A549 (cell line): ENCODE measurements around the gene IRX3. TPM values are rescaled to one million over a fixed set of nuclear protein-coding genes. Genes with fewer than 3 reads are reported as not detected.

Source experiments
- ATAC-seq, 2 experiments: fragments of 200-7000 bp in 1 of 2; fragments of >200 bp in 1 of 2; cut with Nextera tagmentation in 1 of 2; cut with Tn5 transposase in 1 of 2; 3 replicates each; pipeline versions ENCODE4 v1.8.0 to v1.9.1; 2018 to 2020; ENCODE audit warnings: mild to moderate bottlenecking in 1 of 2, moderate library complexity in 1 of 2
- CTCF ChIA-PET: fragments of 300-600 bp; sonication (Branson Sonifier 250); formaldehyde crosslinking; extraction: SDS; loops from one replicate; lab custom pipeline; 2021; ENCODE audit warnings: antibody characterized with exemption, inconsistent platforms; lab: Yijun Ruan, JAX
- POLR2A ChIA-PET: fragments of 350-600 bp; formaldehyde crosslinking; extraction: SDS; loops from one replicate; lab custom pipeline; 2021; ENCODE audit warnings: antibody characterized with exemption, inconsistent platforms; lab: Yijun Ruan, JAX
- DNase-seq, 2 experiments: peaks; one replicate each; pipeline versions ENCODE4 v3.0.0 to v3.0.0-alpha.2; 2011 to 2016; ENCODE audit warnings: low read depth in 1 of 2, low spot score in 1 of 2
- FAIRE-seq: peaks from 2 replicates; lab custom pipeline; 2011; peaks lifted over from hg19 to GRCh38; lab: Jason Lieb, UNC
- H3K27ac ChIP-seq, 2 experiments: fragments of >200 bp; sonication (Bioruptor Twin); formaldehyde crosslinking; 3 replicates each; pipeline ENCODE4 v1.5.1; 2016 to 2017
- H3K4me1 ChIP-seq: fragments of >200 bp; sonication (Bioruptor Twin); formaldehyde crosslinking; 3 replicates; pipeline ENCODE4 v1.6.1; 2016
- H3K4me2 ChIP-seq: fragments of >200 bp; sonication (Bioruptor Twin); formaldehyde crosslinking; 3 replicates; pipeline ENCODE4 v1.6.1; 2016
- H3K4me3 ChIP-seq: fragments of >200 bp; sonication (Bioruptor Twin); formaldehyde crosslinking; 3 replicates; pipeline ENCODE4 v1.5.1; 2016
- H3K9me3 ChIP-seq: fragments of >200 bp; sonication (Bioruptor Twin); formaldehyde crosslinking; 3 replicates; pipeline ENCODE4 v1.6.1; 2016
- BCL3 ChIP-seq: fragments of >200 bp; sonication (Bioruptor Twin); formaldehyde crosslinking; IDR thresholded peaks from 3 replicates; pipeline ENCODE4 v1.6.1; 2016
- CBX8 ChIP-seq: fragments of 200-600 bp; sonication (generic); IDR thresholded peaks from 2 replicates; pipeline ENCODE4 v1.6.1; 2016
- CEBPB ChIP-seq, 2 experiments: fragments of >200 bp in 1 of 2; sonication (Bioruptor Twin) in 1 of 2; formaldehyde crosslinking in 1 of 2; IDR thresholded peaks; 2 replicates each; pipeline ENCODE4 v1.6.1; 2012 to 2016
- EHMT2 ChIP-seq: fragments of 200-600 bp; sonication (generic); IDR thresholded peaks from 2 replicates; pipeline ENCODE4 v1.6.1; 2016; ENCODE audit warnings: antibody characterized with exemption, low read depth, mild to moderate bottlenecking, moderate library complexity
- ESRRA ChIP-seq: fragments of 150-350 bp; IDR thresholded peaks from 2 replicates; pipeline ENCODE4 v1.6.1; 2014; ENCODE audit warnings: mild to moderate bottlenecking, low read length, borderline replicate concordance
- FOXS1 ChIP-seq: fragments of 250-450 bp; sonication (Bioruptor Pico); IDR thresholded peaks from 2 replicates; pipeline ENCODE4 v1.5.0; 2020; ENCODE audit warnings: mild to moderate bottlenecking, moderate library complexity
- HDAC2 ChIP-seq: fragments of 200-600 bp; sonication (generic); IDR thresholded peaks from 2 replicates; pipeline ENCODE4 v1.6.1; 2016
- HES2 ChIP-seq: fragments of >200 bp; sonication (Bioruptor Twin); formaldehyde crosslinking; IDR thresholded peaks from 2 replicates; pipeline ENCODE4 v1.6.1; 2016
- HEYL ChIP-seq: fragments of 250-450 bp; sonication (Bioruptor Pico); IDR thresholded peaks from 2 replicates; pipeline ENCODE4 v1.8.0; 2021; ENCODE audit warnings: mild to moderate bottlenecking, moderate library complexity
- HOXB13 ChIP-seq: fragments of 250-450 bp; sonication (Bioruptor Pico); IDR thresholded peaks from 2 replicates; pipeline ENCODE4 v1.5.0; 2020; ENCODE audit warnings: low read depth, mild to moderate bottlenecking, moderate library complexity
- HOXB5 ChIP-seq: fragments of 250-450 bp; sonication (Bioruptor Pico); IDR thresholded peaks from 2 replicates; pipeline ENCODE4 v1.5.0; 2020; ENCODE audit warnings: mild to moderate bottlenecking, moderate library complexity
- KDM1A ChIP-seq: fragments of 200-600 bp; sonication (generic); IDR thresholded peaks from 2 replicates; pipeline ENCODE4 v1.6.1; 2016; ENCODE audit warnings: low read depth, mild to moderate bottlenecking
- KDM5A ChIP-seq: fragments of 200-600 bp; sonication (generic); IDR thresholded peaks from 2 replicates; pipeline ENCODE4 v1.6.1; 2016; ENCODE audit warnings: antibody characterized with exemption, mild to moderate bottlenecking
- MAFK ChIP-seq: fragments of 450-650 bp; IDR thresholded peaks from 2 replicates; pipeline ENCODE4 v1.6.1; 2014; ENCODE audit not compliant: partially characterized antibody
- MYC ChIP-seq: IDR thresholded peaks from 2 replicates; pipeline ENCODE4 v1.6.1; 2012; ENCODE audit warnings: mild to moderate bottlenecking, inconsistent platforms, low read length, improper control_type of control experiment, borderline replicate concordance
- NFE2L2 ChIP-seq: fragments of 150-350 bp; conservative IDR thresholded peaks from 2 replicates; pipeline ENCODE4 v1.6.1; 2014; ENCODE audit warnings: low read length
- PBX3 ChIP-seq: IDR thresholded peaks from 2 replicates; pipeline ENCODE4 v1.6.1; 2012
- RAD21 ChIP-seq, 2 experiments: fragments of >200 bp in 1 of 2; sonication (Bioruptor Twin) in 1 of 2; formaldehyde crosslinking in 1 of 2; IDR thresholded peaks in 1 of 2; conservative IDR thresholded peaks in 1 of 2; 2 replicates in 1 of 2; 3 replicates in 1 of 2; pipeline ENCODE4 v1.6.1; 2012 to 2018; ENCODE audit warnings: inconsistent platforms in 1 of 2
- RFX5 ChIP-seq: fragments of 450-650 bp; IDR thresholded peaks from 2 replicates; pipeline ENCODE4 v1.7.1; 2014; ENCODE audit warnings: antibody characterized with exemption, mild to moderate bottlenecking, moderate library complexity
- SMC3 ChIP-seq: fragments of >200 bp; sonication (Bioruptor Twin); formaldehyde crosslinking; IDR thresholded peaks from 3 replicates; pipeline ENCODE4 v1.6.1; 2018; ENCODE audit warnings: inconsistent platforms
- SREBF2 ChIP-seq: fragments of 450-650 bp; IDR thresholded peaks from 2 replicates; pipeline ENCODE4 v1.6.1; 2014; ENCODE audit warnings: mild to moderate bottlenecking, moderate library complexity
- TFCP2L1 ChIP-seq: fragments of 250-450 bp; sonication (Bioruptor Pico); IDR thresholded peaks from 2 replicates; pipeline ENCODE4 v1.5.0; 2021; ENCODE audit warnings: mild to moderate bottlenecking
- TP53 ChIP-seq: fragments of 250-450 bp; sonication (Bioruptor Pico); IDR thresholded peaks from 2 replicates; pipeline ENCODE4 v1.5.0; 2021; ENCODE audit warnings: mild to moderate bottlenecking, moderate library complexity
- USF2 ChIP-seq: fragments of 450-650 bp; IDR thresholded peaks from 2 replicates; pipeline ENCODE4 v1.6.1; 2014; ENCODE audit warnings: antibody characterized with exemption
- ZFP36 ChIP-seq: fragments of 450-650 bp; IDR thresholded peaks from 2 replicates; pipeline ENCODE4 v1.6.1; 2014; ENCODE audit warnings: borderline replicate concordance; ENCODE audit not compliant: partially characterized antibody
- WGBS: methylation state at CpG from one replicate; pipeline ENCODE4 v1.1.6; 2017; ENCODE audit errors: missing lambda C conversion rate; 5-methylcytosine and 5-hydroxymethylcytosine counted together
- polyA plus RNA-seq, 4 experiments: library from polyadenylated mRNA; depleted of rRNA in 3 of 4; stranded (reverse); fragments of >200 nt; fragmentation: RNase III in 1 of 4; extraction: RNeasy Plus Mini Kit Qiagen cat#74134 plus additional on column Dnase treatment in 1 of 4; gene quantifications; 2 replicates in 3 of 4; 3 replicates in 1 of 4; pipeline ENCODE4 v1.2.3, GENCODE V29; 2011 to 2017

IRX3 gene
- polyA plus RNA-seq, 2 of the 4 experiments (the other 2 are of a cell fraction), result 1.7 to 3.2 TPM

- ChIA-PET CTCF (interaction anchor here (0.9 kb wide), 1 partner anchor 9 kb away, joined by 3 read pairs; no protein-coding TSS in a partner anchor), POLR2A (no interaction called here)
- ATAC-seq (no peak), DNase-seq (no peak), FAIRE-seq (no peak)
- Histone ChIP-seq H3K4me3 (no peak overlapping the region), H3K9me3 (peaks cover 14% of the 10 kb centered on the region), H3K27ac (no peak overlapping the region), H3K4me1 (no peaks in the 10 kb centered on the region), H3K4me2 (no peak overlapping the region)
- no peak for TF ChIP-seq MYC
- no peak for TF ChIP-seq ZFP36
- no peak for TF ChIP-seq ESRRA
- no peak for TF ChIP-seq HOXB5 (CRISPR knock-in tag)
- TF ChIP-seq SMC3, result no peak
- no peak for TF ChIP-seq RFX5
- no peak for TF ChIP-seq HOXB13 (CRISPR knock-in tag)
- no peak for TF ChIP-seq FOXS1 (CRISPR knock-in tag)
- TF ChIP-seq USF2, result no peak
- TF ChIP-seq MAFK, result no peak
- no peak for TF ChIP-seq TP53 (CRISPR knock-in tag)
- TF ChIP-seq SREBF2, result no peak
- TF ChIP-seq TFCP2L1, result no peak
- TF ChIP-seq BCL3, result no peak
- no peak for TF ChIP-seq KDM5A
- TF ChIP-seq RAD21 (conservative IDR thresholded peaks at IDR 0.05 in 1 of 2, IDR thresholded peaks at IDR 0.05 in 1 of 2), result no peak
- no peak for TF ChIP-seq KDM1A
- no peak for TF ChIP-seq HEYL (CRISPR knock-in tag)
- no peak for TF ChIP-seq HDAC2
- no peak for TF ChIP-seq EHMT2
- WGBS, result 83% methylated on average over 22 of the region's 22 CpGs
Observed at GRCh38 chr16:54291656-54292487, 5.3 kb upstream of the IRX3 start.

- no peak for FAIRE-seq
- POLR2A ChIA-PET, result no interaction called here
Observed at GRCh38 chr16:54290833-54291655, 4.5 kb upstream of the IRX3 start.

More at GRCh38 chr16:54290833-54291655, 4.5 kb upstream of the IRX3 start:
- Histone ChIP-seq H3K4me2 (no peak overlapping the region), H3K27ac (no peak overlapping the region)
- ATAC-seq (no peak), DNase-seq (no peak)
- CTCF ChIA-PET, result interaction anchor here (0.9 kb wide), 1 partner anchor 9 kb away, joined by 3 read pairs; no protein-coding TSS in a partner anchor
- TF ChIP-seq KDM5A (no peak), USF2 (no peak), CEBPB (IDR thresholded peaks at IDR 0.05) (no peak), PBX3 (no peak), ESRRA (no peak), HES2 (no peak), NFE2L2 (no peak), CBX8 (no peak)
- TF ChIP-seq, all 56 proteins: peak for 0
- Histone ChIP-seq H3K9me3 (peaks cover 8% of the 10 kb centered on the region; the same call in 1 of the 3 replicates), H3K4me1 (no peaks in the 10 kb centered on the region), H3K4me3 (no peak overlapping the region)
- WGBS, result 74% methylated on average over 41 of the region's 46 CpGs
